Measurements from ENCODE around the gene SLC9C1. TPM values are rescaled to one million over a fixed set of nuclear protein-coding genes. Genes with fewer than 3 reads are reported as not detected.

SLC9C1 gene
- total RNA-seq, 1 donor from 2014 or later = 0.42 TPM

DNA sequence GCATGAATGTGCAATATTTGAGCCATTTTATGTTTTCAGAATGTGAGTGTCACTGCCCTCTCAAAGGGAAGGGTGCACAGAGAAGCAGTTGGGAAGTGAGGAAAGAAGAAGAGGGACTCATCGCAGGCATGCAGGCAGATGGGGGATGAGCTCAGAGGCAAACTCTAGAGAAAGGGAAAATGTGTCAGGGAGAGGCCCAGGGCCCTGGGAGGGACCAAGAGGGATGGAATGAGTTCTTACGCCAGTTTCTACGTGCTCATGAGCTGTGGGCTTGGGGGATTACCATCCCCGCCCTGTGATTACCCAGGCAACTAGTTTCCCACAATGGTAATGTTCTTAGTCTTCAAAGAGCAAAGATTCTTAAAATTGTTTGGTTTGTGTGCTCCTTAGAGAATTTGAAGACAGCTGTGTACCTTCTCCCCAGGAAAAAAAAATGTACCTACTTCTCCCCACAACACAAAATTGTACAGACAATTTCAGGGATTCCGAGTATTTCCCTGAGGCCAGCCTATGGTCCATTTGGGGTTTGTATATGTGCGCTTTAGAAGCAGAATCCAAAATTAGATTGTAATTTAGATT lies 178.8 kb downstream of the SLC9C1 start:
- H3K4me3 Mint-ChIP-seq = no peak overlapping the region
- H3K36me3 Mint-ChIP-seq (ENCODE audit: low read depth) = peaks cover 23% of the 10 kb centered on the region
- no peak for DNase-seq (ENCODE audit: low read depth, low spot score)
- TF ChIP-seq, protein P1, sequence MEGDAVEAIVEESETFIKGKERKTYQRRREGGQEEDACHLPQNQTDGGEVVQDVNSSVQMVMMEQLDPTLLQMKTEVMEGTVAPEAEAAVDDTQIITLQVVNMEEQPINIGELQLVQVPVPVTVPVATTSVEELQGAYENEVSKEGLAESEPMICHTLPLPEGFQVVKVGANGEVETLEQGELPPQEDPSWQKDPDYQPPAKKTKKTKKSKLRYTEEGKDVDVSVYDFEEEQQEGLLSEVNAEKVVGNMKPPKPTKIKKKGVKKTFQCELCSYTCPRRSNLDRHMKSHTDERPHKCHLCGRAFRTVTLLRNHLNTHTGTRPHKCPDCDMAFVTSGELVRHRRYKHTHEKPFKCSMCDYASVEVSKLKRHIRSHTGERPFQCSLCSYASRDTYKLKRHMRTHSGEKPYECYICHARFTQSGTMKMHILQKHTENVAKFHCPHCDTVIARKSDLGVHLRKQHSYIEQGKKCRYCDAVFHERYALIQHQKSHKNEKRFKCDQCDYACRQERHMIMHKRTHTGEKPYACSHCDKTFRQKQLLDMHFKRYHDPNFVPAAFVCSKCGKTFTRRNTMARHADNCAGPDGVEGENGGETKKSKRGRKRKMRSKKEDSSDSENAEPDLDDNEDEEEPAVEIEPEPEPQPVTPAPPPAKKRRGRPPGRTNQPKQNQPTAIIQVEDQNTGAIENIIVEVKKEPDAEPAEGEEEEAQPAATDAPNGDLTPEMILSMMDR (conservative IDR thresholded peaks at IDR 0.05) = no peak
- H3K9me3 Mint-ChIP-seq = no peaks in the 10 kb centered on the region
- peaks cover 74% of the 10 kb centered on the region for H3K4me1 Mint-ChIP-seq
- no peaks in the 10 kb centered on the region for H3K27me3 Mint-ChIP-seq (ENCODE audit: low read depth)
- no peak overlapping the region for H3K27ac Mint-ChIP-seq (ENCODE audit: unreplicated experiment)

DNA sequence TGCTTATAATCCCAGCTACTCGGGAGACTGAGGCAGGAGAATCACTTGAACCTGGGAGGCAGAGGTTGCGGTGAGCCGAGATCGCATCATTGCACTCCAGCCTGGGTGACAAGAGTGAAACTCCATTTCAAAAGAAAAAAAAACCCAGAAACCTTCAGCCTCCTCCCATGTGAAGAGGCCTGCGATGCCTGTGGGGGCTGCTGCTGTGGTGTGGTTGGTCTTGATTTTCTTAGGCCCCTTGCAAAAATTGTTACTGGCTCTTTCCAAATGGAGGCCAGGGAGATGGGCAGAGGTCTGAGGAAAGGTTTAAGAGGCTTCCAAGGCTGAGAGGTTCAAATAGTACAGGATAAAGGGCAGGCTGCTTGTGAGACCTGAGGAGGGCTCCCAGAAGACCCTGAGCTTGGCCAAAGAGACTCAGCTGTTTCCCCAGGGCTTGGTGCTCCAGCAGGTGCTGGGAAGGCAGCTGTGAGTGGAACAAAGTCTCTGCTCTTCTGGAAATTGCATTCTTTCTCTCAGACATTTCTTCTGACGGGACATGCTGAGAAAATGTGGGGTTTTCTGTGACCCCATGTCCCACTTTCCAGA lies 179.3 kb downstream of the SLC9C1 start:
- peaks cover 68% of the 10 kb centered on the region for H3K4me1 Mint-ChIP-seq
- no peaks in the 10 kb centered on the region for H3K27me3 Mint-ChIP-seq (ENCODE audit: low read depth)
- peaks cover 20% of the 10 kb centered on the region for H3K36me3 Mint-ChIP-seq (ENCODE audit: low read depth)
- DNase-seq (ENCODE audit: low read depth, low spot score) = no peak
- H3K9me3 Mint-ChIP-seq = no peaks in the 10 kb centered on the region
- H3K4me3 Mint-ChIP-seq = no peak overlapping the region
- no peak overlapping the region for H3K27ac Mint-ChIP-seq (ENCODE audit: unreplicated experiment)
- TF ChIP-seq, protein P1 (conservative IDR thresholded peaks at IDR 0.05) = no peak

DNA sequence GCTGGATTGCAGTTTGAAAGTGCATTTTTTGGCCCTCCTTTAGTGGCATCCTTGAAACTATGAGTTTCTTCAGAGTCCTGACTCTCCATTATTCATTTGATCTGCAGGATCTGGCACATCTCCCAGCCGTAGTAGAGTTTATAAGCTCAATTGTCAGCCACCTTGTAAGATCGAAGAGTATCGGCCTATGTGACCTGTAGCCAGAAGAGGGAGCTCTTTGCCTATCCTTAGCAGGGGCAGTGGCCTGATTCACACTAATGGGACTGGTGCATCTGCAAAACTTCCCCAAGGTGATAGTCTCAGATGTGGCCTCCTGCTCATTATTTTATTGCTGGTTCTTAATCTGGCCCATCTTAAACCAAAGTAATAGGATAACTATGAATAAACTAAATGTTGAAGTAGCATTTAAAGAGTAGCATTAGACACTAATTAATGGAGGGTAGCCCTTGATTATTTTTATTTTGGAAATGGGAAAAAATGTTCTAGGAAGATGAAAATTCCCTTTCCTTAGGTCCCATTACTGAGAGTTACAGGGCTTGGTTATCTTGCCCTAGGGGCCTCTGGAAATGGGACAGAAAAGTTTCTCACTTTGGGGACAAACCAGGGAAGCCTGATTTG lies 182.1 kb downstream of the SLC9C1 start:
- H3K4me3 Mint-ChIP-seq = no peak overlapping the region
- H3K36me3 Mint-ChIP-seq (ENCODE audit: low read depth) = peaks cover 9% of the 10 kb centered on the region
- H3K27me3 Mint-ChIP-seq (ENCODE audit: low read depth) = no peaks in the 10 kb centered on the region
- peak; percentile 46 for DNase-seq (ENCODE audit: low read depth, low spot score)
- H3K9me3 Mint-ChIP-seq = no peaks in the 10 kb centered on the region
- H3K27ac Mint-ChIP-seq (ENCODE audit: unreplicated experiment) = no peak overlapping the region
- TF ChIP-seq, protein P1 (conservative IDR thresholded peaks at IDR 0.05) = peak; percentile 86
- peaks cover 42% of the 10 kb centered on the region for H3K4me1 Mint-ChIP-seq

DNA sequence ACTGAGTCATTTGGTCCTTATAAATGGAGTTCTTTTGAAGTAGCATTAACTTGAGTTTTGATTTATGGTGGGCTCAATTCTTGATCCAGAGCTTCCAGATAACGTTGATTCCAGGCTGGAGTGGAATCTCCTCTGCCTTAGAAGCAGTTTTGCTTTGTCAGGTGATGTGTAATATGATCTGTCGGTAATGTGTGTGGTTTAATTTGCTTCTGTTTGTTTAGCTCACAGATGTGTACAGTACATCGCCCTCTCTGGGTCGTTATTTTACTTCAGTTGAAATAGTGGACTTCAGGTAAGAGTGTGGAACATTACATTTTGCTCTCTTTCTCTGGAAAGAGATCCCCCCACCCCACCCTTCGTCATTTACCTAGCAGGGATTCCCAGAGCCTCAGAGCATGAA lies 184.7 kb downstream of the SLC9C1 start:
- Mint-ChIP-seq H3K4me1 (peaks cover 24% of the 10 kb centered on the region), H3K27me3 (ENCODE audit: low read depth) (no peaks in the 10 kb centered on the region), H3K9me3 (no peaks in the 10 kb centered on the region), H3K27ac (ENCODE audit: unreplicated experiment) (no peak overlapping the region), H3K36me3 (ENCODE audit: low read depth) (peaks cover 9% of the 10 kb centered on the region), H3K4me3 (no peak overlapping the region)
- DNase-seq (ENCODE audit: low read depth, low spot score) = no peak
- TF ChIP-seq, protein P1 (conservative IDR thresholded peaks at IDR 0.05) = no peak

DNA sequence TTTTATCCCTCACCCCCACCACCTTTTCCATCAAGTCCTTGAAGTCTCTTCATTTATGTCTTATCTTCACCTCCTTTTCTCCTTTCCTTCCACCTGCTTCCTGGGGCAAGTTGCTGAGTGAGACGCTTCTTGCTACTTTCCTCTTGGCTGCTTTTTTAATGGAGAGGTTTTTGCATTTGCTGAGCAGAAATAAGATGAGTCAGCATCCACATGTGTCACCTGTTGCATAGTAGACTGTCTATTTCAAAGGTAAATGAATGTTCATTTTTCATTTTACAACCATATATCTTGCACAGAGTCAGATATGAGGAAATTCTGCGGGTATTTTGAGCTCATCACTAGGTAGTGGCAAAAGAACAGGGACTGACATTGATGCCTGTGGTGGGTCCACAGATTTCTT lies 189.2 kb downstream of the SLC9C1 start:
- Mint-ChIP-seq H3K4me3 (no peak overlapping the region), H3K4me1 (no peaks in the 10 kb centered on the region), H3K27me3 (ENCODE audit: low read depth) (no peaks in the 10 kb centered on the region), H3K36me3 (ENCODE audit: low read depth) (peaks cover 3% of the 10 kb centered on the region), H3K9me3 (no peaks in the 10 kb centered on the region), H3K27ac (ENCODE audit: unreplicated experiment) (no peak overlapping the region)
- TF ChIP-seq, protein P1 (conservative IDR thresholded peaks at IDR 0.05) = no peak
- DNase-seq (ENCODE audit: low read depth, low spot score) = no peak

Measured in neural crest cell (in vitro differentiated cells).